K562 (cell line): ENCODE measurements around the gene HAT1. TPM values are rescaled to one million over a fixed set of nuclear protein-coding genes. Genes with fewer than 3 reads are reported as not detected.

ENCODE experiments used
- ATAC-seq: fragments of 200-7000 bp; cut with Tn5 transposase; 3 replicates; pipeline ENCODE4 v1.9.1; 2020; ENCODE audit warnings: moderate library complexity
- Bru-seq: library from RNA; stranded (reverse); fragments of 400-500 nt; gene quantifications from one replicate; lab custom pipeline; 2021; lab: Mats Ljungman, UMichigan
- BruChase-seq, 2 experiments: library from RNA; stranded (reverse); fragments of 400-500 nt; gene quantifications; one replicate each; lab custom pipeline; 2021; lab: Mats Ljungman, UMichigan
- BruUV-seq: library from RNA; stranded (reverse); fragments of 400-500 nt; replicated peaks from 2 replicates; lab custom pipeline; 2021; lab: Mats Ljungman, UMichigan
- CTCF ChIA-PET: fragments of 300-600 bp; formaldehyde crosslinking; extraction: SDS; loops from one replicate; lab custom pipeline; 2021; ENCODE audit warnings: low intra/inter-chr PET ratio; lab: Yijun Ruan, JAX
- POLR2A ChIA-PET: fragments of 300-600, 350-650 bp; sonication (Branson Sonifier 250); formaldehyde crosslinking; extraction: SDS; loops from one replicate; lab custom pipeline; 2021; ENCODE audit warnings: antibody characterized with exemption, inconsistent platforms; lab: Yijun Ruan, JAX
- DNase-seq, 4 experiments: peaks; one replicate each; pipeline versions ENCODE4 v3.0.0 to v3.0.0-alpha.2; 2011 to 2018; ENCODE audit warnings: low spot score in 3 of 4, mixed read lengths in 3 of 4; ENCODE audit errors: extremely low read depth in 1 of 4
- FAIRE-seq: peaks from 2 replicates; lab custom pipeline; 2011; peaks lifted over from hg19 to GRCh38; lab: Jason Lieb, UNC
- H2AFZ ChIP-seq: 2 replicates; pipeline ENCODE4 v1.6.0; 2011; ENCODE audit warnings: low read depth, low read length, control low read depth, inconsistent platforms
- H3K27ac ChIP-seq: fragments of 200-600 bp; 3 replicates; pipeline ENCODE4 v1.8.0; 2011; ENCODE audit warnings: low read depth, mild to moderate bottlenecking, control low read depth, inconsistent platforms, low read length, moderate library complexity, mixed read lengths; ENCODE audit errors: extremely low read depth
- H3K27me3 ChIP-seq, 2 experiments: fragments of 300-600 bp in 1 of 2; 2 replicates in 1 of 2; 3 replicates in 1 of 2; pipeline versions ENCODE4 v1.6.0 to v1.8.0; 2011; ENCODE audit warnings: inconsistent platforms in 2 of 2, low read length in 2 of 2, mild to moderate bottlenecking in 1 of 2, mixed read lengths in 1 of 2, moderate library complexity in 1 of 2; ENCODE audit not compliant: control insufficient read depth in 2 of 2, insufficient read depth in 2 of 2
- H3K36me3 ChIP-seq: fragments of 300-600 bp; 3 replicates; pipeline ENCODE4 v1.8.0; 2011; ENCODE audit warnings: mild to moderate bottlenecking, low read length, inconsistent platforms; ENCODE audit not compliant: control insufficient read depth, insufficient read depth
- H3K4me1 ChIP-seq, 2 experiments: fragments of 200-600 bp in 1 of 2; replicated peaks in 1 of 2; 2 replicates in 1 of 2; 3 replicates in 1 of 2; pipeline versions ENCODE4 v1.5.1 to v1.8.0; 2011; ENCODE audit warnings: inconsistent platforms in 2 of 2, low read length in 2 of 2, mild to moderate bottlenecking in 1 of 2, mixed read lengths in 1 of 2, moderate library complexity in 1 of 2; ENCODE audit not compliant: control insufficient read depth in 2 of 2, insufficient read depth in 2 of 2
- H3K4me2 ChIP-seq: 2 replicates; pipeline ENCODE4 v1.6.1; 2011; ENCODE audit warnings: low read length, control low read depth, inconsistent platforms, mixed read lengths; ENCODE audit not compliant: insufficient read depth
- H3K4me3 ChIP-seq: fragments of 200-600 bp; sonication (generic), shearing (Covaris generic); 2 replicates; pipeline ENCODE4 v1.5.1; 2016; ENCODE audit warnings: control low read depth, inconsistent platforms
- H3K79me2 ChIP-seq: fragments of 200-600 bp; 3 replicates; pipeline ENCODE4 v1.8.0; 2011; ENCODE audit warnings: low read length, inconsistent platforms; ENCODE audit not compliant: control insufficient read depth, insufficient read depth
- H3K9ac ChIP-seq, 2 experiments: 2 replicates each; pipeline versions ENCODE4 v1.6.0 to v1.6.1; 2011; ENCODE audit warnings: low read depth in 2 of 2, low read length in 2 of 2, control low read depth in 1 of 2, inconsistent platforms in 1 of 2, mild to moderate bottlenecking in 1 of 2, mixed read lengths in 1 of 2; ENCODE audit not compliant: insufficient read depth in 1 of 2
- H3K9me1 ChIP-seq: one replicate; pipeline ENCODE4 v1.6.0; 2011; ENCODE audit warnings: inconsistent platforms, mild to moderate bottlenecking, low read length, moderate library complexity; ENCODE audit not compliant: control insufficient read depth, insufficient read depth
- H3K9me3 ChIP-seq: replicated peaks from 2 replicates; pipeline ENCODE4 v1.5.1; 2011; ENCODE audit warnings: low read depth, low read length, inconsistent platforms; ENCODE audit not compliant: control insufficient read depth, insufficient read depth
- H4K20me1 ChIP-seq: replicated peaks from 2 replicates; pipeline ENCODE4 v1.6.1; 2011; ENCODE audit warnings: low read length, inconsistent platforms, mixed read lengths; ENCODE audit not compliant: control insufficient read depth, insufficient read depth
- CBX5 ChIP-seq: IDR thresholded peaks from 2 replicates; pipeline ENCODE4 v1.6.1; 2014; ENCODE audit warnings: low read depth, borderline replicate concordance
- E4F1 ChIP-seq: fragments of 250-450 bp; sonication (Bioruptor Pico); IDR thresholded peaks from 2 replicates; pipeline ENCODE4 v1.5.0; 2021; ENCODE audit warnings: mild to moderate bottlenecking, borderline replicate concordance
- FOSL1 ChIP-seq: fragments of 200-800 bp; sonication (Bioruptor generic); conservative IDR thresholded peaks from 2 replicates; pipeline ENCODE4 v1.6.1; 2016; ENCODE audit warnings: missing genetic modification characterization, missing compliant biosample characterization
- GABPB1 ChIP-seq: sonication (generic); formaldehyde crosslinking; IDR thresholded peaks from 2 replicates; pipeline ENCODE4 v1.8.0; 2022; ENCODE audit warnings: mild to moderate bottlenecking, missing genetic modification reagents
- HDAC3 ChIP-seq: fragments of 450-650 bp; IDR thresholded peaks from 2 replicates; pipeline ENCODE4 v1.6.1; 2018; ENCODE audit warnings: borderline replicate concordance, mild to moderate bottlenecking, moderate library complexity; ENCODE audit not compliant: partially characterized antibody
- MTF1 ChIP-seq: fragments of 250-450 bp; sonication (Bioruptor Pico); IDR thresholded peaks from 2 replicates; pipeline ENCODE4 v1.9.0; 2021; ENCODE audit warnings: moderate library complexity, mild to moderate bottlenecking, inconsistent platforms, borderline replicate concordance
- NFIX ChIP-seq: fragments of 250-450 bp; sonication (Bioruptor Pico); IDR thresholded peaks from 2 replicates; pipeline ENCODE4 v1.4.0; 2020; ENCODE audit warnings: low read depth, mild to moderate bottlenecking, moderate library complexity
- OTX1 ChIP-seq: fragments of 450-650 bp; formaldehyde crosslinking; IDR thresholded peaks from 2 replicates; pipeline ENCODE4 v1.4.0; 2022; ENCODE audit warnings: mild to moderate bottlenecking
- TAF9B ChIP-seq: fragments of 450-650 bp; IDR thresholded peaks from 2 replicates; pipeline ENCODE4 v1.6.1; 2018; ENCODE audit warnings: mild to moderate bottlenecking; ENCODE audit not compliant: partially characterized antibody
- ZFPM2 ChIP-seq: fragments of 250-450 bp; sonication (Bioruptor Pico); IDR thresholded peaks from 2 replicates; pipeline ENCODE4 v1.5.1; 2022; ENCODE audit warnings: mild to moderate bottlenecking
- ZNF184 ChIP-seq: sonication (generic); formaldehyde crosslinking; IDR thresholded peaks from 2 replicates; pipeline ENCODE4 v1.5.0; 2020; ENCODE audit warnings: missing genetic modification reagents
- ZNF232 ChIP-seq: sonication (generic); formaldehyde crosslinking; IDR thresholded peaks from 2 replicates; pipeline ENCODE4 v1.8.0; 2022; ENCODE audit warnings: mild to moderate bottlenecking, missing genetic modification reagents
- WGBS: fragments of 100-300 bp; shearing (Covaris generic); methylation state at CpG from one replicate; pipeline ENCODE4 v1.1.6; 2016; ENCODE audit warnings: low coverage, mixed read lengths; ENCODE audit not compliant: insufficient coverage; ENCODE audit errors: missing lambda C conversion rate; 5-methylcytosine and 5-hydroxymethylcytosine counted together
- in situ Hi-C: fragments of 300-500 bp; cut with MboI; formaldehyde crosslinking; loops from 4 replicates; pipeline ENCODE4 v1.15.0; 2018; ENCODE audit warnings: inconsistent platforms, mixed read lengths
- intact Hi-C: fragments of 100-400 bp; cut with micrococcal nuclease; formaldehyde crosslinking; loops from 2 replicates; pipeline ENCODE4 v1.14.2; 2022
- long read RNA-seq, 3 experiments: library from polyadenylated mRNA in 2 of 3; library from RNA in 1 of 3; unstranded in 2 of 3; stranded (forward) in 1 of 3; transcript quantifications; one replicate each; pipeline ENCODE4 v2.0.0, GENCODE V29; 2019 to 2022
- polyA minus RNA-seq, 3 experiments: library from RNA; depleted of rRNA, polyadenylated mRNA; stranded (reverse); fragments of >200 nt; gene quantifications; 2 replicates each; pipeline ENCODE4 v1.2.3, GENCODE V29; 2011
- polyA plus RNA-seq, 8 experiments: library from polyadenylated mRNA; depleted of rRNA in 4 of 8; stranded (reverse) in 5 of 8; unstranded in 3 of 8; fragments of >200 nt; fragmentation: Nextera tagmentation in 2 of 8; fragmentation: Illumina TruSeq in 1 of 8; extraction: Ambion mirVana in 2 of 8; extraction: Trizol in 1 of 8; gene quantifications; 2 replicates each; pipeline versions ENCODE4 v1.2.1 to v1.2.3, GENCODE V29; 2011 to 2014; ENCODE audit warnings: inconsistent platforms in 1 of 8, missing spikeins in 1 of 8
- total RNA-seq, 7 experiments: library from RNA; depleted of rRNA in 6 of 7; stranded (reverse); fragments of >200 nt in 6 of 7; fragmentation: Illumina TruSeq in 2 of 7; extraction: Trizol in 2 of 7; gene quantifications; 2 replicates each; pipeline versions ENCODE4 v1.2.1 to v1.2.3, GENCODE V29; 2011 to 2021; ENCODE audit warnings: low replicate concordance in 1 of 7

The HAT1 gene, protein sequence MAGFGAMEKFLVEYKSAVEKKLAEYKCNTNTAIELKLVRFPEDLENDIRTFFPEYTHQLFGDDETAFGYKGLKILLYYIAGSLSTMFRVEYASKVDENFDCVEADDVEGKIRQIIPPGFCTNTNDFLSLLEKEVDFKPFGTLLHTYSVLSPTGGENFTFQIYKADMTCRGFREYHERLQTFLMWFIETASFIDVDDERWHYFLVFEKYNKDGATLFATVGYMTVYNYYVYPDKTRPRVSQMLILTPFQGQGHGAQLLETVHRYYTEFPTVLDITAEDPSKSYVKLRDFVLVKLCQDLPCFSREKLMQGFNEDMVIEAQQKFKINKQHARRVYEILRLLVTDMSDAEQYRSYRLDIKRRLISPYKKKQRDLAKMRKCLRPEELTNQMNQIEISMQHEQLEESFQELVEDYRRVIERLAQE
- total RNA-seq (2011; cell fraction: chromatin; rRNA removed; ENCODE audit: low replicate concordance): 45.2 and 99.1 TPM in 2 replicates
- total RNA-seq (2011; cell fraction: nucleolus; rRNA removed): 30.7 and 34.7 TPM in 2 replicates
- 57.9 and 59.7 TPM in 2 replicates for total RNA-seq (2011; cell fraction: nucleoplasm; rRNA removed)
- total RNA-seq (2014; rRNA removed): 104 and 125 TPM in 2 replicates
- 216 and 262 TPM in 2 replicates for total RNA-seq (2014; rRNA removed; fragmentation: Illumina TruSeq; extraction: Trizol)
- total RNA-seq (2015; rRNA removed; fragmentation: Illumina TruSeq; extraction: Trizol): 159 and 171 TPM in 2 replicates
- total RNA-seq (2021): 148 and 162 TPM in 2 replicates
- polyA plus RNA-seq (2011; rRNA removed): 176 and 298 TPM in 2 replicates
- polyA plus RNA-seq (2011; cell fraction: cytosol; rRNA removed): 44.8 and 95.3 TPM in 2 replicates
- 22.2 and 34.5 TPM in 2 replicates for polyA plus RNA-seq (2011; cell fraction: nucleus; rRNA removed)
- polyA plus RNA-seq (2012): 157 and 173 TPM in 2 replicates
- polyA plus RNA-seq (2014; fragmentation: Illumina TruSeq; extraction: Trizol): 243 and 269 TPM in 2 replicates
- 100 to 1,000 TPM; 369 to 384 TPM for polyA plus RNA-seq (2014; fragmentation: Nextera tagmentation; extraction: Ambion mirVana)
- 217 and 244 TPM in 2 replicates for polyA plus RNA-seq (2014; rRNA removed)
- 190 and 212 TPM in 2 replicates for polyA minus RNA-seq (2011; rRNA and poly(A)+ RNA removed)
- polyA minus RNA-seq (2011; cell fraction: cytosol; rRNA and poly(A)+ RNA removed): 43.4 and 67.5 TPM in 2 replicates
- 25.4 and 46.1 TPM in 2 replicates for polyA minus RNA-seq (2011; cell fraction: nucleus; rRNA and poly(A)+ RNA removed)
- percentile 92 among the genes with signal in this experiment for Bru-seq, nascent RNA
- percentile 93 among the genes with signal in this experiment for BruChase-seq, experiment 1, labeled RNA remaining after a 2-hour chase
- BruChase-seq, experiment 2, labeled RNA remaining after a 6-hour chase: percentile 92 among the genes with signal in this experiment
- long read RNA-seq, experiment 1, transcript HAT1-201 (11 exons, 1,626 nt): major isoform, 464 of 604 reads
- long read RNA-seq, experiment 1, transcript HAT1-203 (10 exons, 1,567 nt): minor isoform, 16 of 604 reads
- long read RNA-seq, experiment 1, partial matches to known transcripts: 51 of 604 reads
- long read RNA-seq, experiment 1, other reads (novel, unspliced or antisense): 73 of 604 reads
- long read RNA-seq, experiment 2, transcript HAT1-201 (11 exons, 1,626 nt): major isoform, 45 of 139 reads
- long read RNA-seq, experiment 2, partial matches to known transcripts: 71 of 139 reads
- long read RNA-seq, experiment 2, other reads (novel, unspliced or antisense): 22 of 139 reads
- long read RNA-seq, experiment 3, transcript HAT1-201 (11 exons, 1,626 nt): major isoform, 257 of 333 reads
- long read RNA-seq, experiment 3, partial matches to known transcripts: 45 of 333 reads
- long read RNA-seq, experiment 3, other reads (novel, unspliced or antisense): 26 of 333 reads

DNA sequence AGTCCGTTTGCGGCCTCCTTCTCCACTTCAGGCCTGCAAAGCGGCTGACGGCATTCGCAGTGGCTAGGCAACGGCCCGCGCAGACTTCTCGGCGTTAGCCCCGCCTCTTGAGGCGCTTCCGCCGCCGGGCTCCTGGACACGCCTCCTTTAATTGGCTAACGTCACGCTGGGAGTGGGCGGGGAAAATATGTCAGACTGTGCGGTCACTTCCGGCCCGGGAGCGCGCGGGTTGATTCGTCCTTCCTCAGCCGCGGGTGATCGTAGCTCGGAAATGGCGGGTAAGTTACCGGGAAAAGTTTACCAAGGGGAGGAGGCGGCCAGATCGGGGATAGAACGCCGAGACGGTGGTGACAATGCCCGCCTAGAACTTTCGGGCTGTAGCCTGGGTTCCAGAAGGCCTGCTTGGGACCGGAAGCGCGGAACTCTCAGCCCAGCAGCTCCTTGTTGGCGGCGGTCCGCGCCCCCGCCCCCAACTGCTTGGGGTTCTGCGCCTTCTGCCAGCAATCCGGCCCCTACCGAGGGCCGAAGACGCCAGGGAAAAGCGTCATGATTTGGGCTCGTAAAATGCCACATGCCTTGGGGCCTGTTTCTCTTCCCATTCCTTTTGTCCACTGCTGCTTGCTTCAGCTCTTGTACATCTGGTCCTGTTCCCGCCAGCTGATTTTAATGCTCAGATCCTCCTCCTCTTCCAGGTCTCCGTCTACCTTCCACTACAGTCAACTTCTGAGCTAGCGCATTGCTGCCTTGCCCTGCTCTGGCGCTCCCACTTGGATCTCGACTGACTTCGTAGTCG is at the start of gene HAT1:
HAT1 (plus strand) TSS at position 232 of the 793 bp plus-strand sequence; CDS start at position 272, 40 bp downstream.
- no peaks in the 10 kb centered on the region for H4K20me1 ChIP-seq
- peak within 1 kb of the TSS; percentile 100 for H3K4me2 ChIP-seq
- intact Hi-C loops: loop anchor here (2.0 to 10.0 kb wide), 6 partner anchors 28 to 198 kb away; partner anchors contain the start of genes DLX2 and SLC25A12
- H3K27me3 ChIP-seq: no peaks in the 10 kb centered on the region
- ATAC-seq: peak; percentile 94
- POLR2A ChIA-PET: interaction anchor here (0.6 to 3.8 kb wide), 19 partner anchors 7 to 198 kb away, joined by 3 to 62 read pairs (median 3); partner anchors contain the start of genes DLX2 and SLC25A12
- peaks cover 34% of the 10 kb centered on the region for H3K36me3 ChIP-seq
- no peaks in the 10 kb centered on the region for H3K9me1 ChIP-seq
- DNase-seq: peak; percentile 98 to 99 (median 98)
- TSS peak; percentile 76 for BruUV-seq
- H3K9ac ChIP-seq: peak within 1 kb of the TSS; percentile 98 to 99
- H3K79me2 ChIP-seq: peaks cover 49% of the 10 kb centered on the region
- peaks cover 13 to 14% of the 10 kb centered on the region in 2 experiments; a peak in 4 of 5 replicates for H3K4me1 ChIP-seq
- CTCF ChIA-PET: no interaction called here
- in situ Hi-C loops: no loop called here
- no peaks in the 10 kb centered on the region for H3K9me3 ChIP-seq
- FAIRE-seq: peak; percentile 96
- 1% methylated on average over 61 of the region's 61 CpGs for WGBS
- peak within 1 kb of the TSS; percentile 68 for H3K4me3 ChIP-seq
- H2AFZ ChIP-seq: peak within 1 kb of the TSS; percentile 97
- H3K27ac ChIP-seq: peak within 1 kb of the TSS; percentile 97
- TF ChIP-seq E4F1 (CRISPR knock-in tag) (peak; percentile 93), HDAC3 (no peak), FOSL1 (tag) (0 out of 2 replicates have a peak, but pooled peaks have one; percentile 41), MTF1 (CRISPR knock-in tag) (no peak), OTX1 (CRISPR knock-in tag) (no peak), GABPB1 (CRISPR knock-in tag) (peak; percentile 99), ZFPM2 (CRISPR knock-in tag) (no peak), CBX5 (no peak), ZNF184 (CRISPR knock-in tag) (no peak), TAF9B (peak; percentile 79), ZNF232 (peak; percentile 70; the same call in 1 of the 2 replicates), NFIX (CRISPR knock-in tag) (no peak)
